Measurements from ENCODE around the gene PTK7. TPM values are rescaled to one million over a fixed set of nuclear protein-coding genes. Genes with fewer than 3 reads are reported as not detected.

The PTK7 gene
- total and polyA plus RNA-seq, 2 donors (not counting 3 experiments of a cell fraction or from before 2014, with no cell fraction given): 41.9 to 65.6 TPM

DNA sequence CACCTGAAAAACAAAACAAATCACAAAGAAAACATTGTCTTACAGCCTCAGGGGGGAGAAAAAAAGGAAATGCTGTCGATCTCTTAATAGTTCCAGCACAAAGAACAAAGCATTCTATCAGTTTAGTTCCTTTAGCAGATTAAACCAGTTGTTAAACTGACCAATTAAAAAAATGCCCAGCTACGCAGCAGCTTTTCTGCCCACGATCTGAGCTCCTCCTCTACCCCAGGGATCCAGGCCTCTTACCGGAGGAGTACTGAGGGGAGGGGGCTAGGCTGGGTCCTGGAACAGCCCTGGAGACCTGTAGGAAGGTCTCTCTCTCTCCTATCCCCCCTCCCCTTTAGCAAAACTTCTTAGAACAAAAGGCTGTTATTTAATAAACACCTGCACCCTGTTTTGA lies 13.4 kb downstream of the PTK7 start:
- Histone ChIP-seq H3K4me2 (ENCODE audit: insufficient read depth, low read length) (no peak overlapping the region), H3K79me2 (ENCODE audit: control insufficient read depth, insufficient read depth, low read length) (no peaks in the 10 kb centered on the region), H3K36me3 (ENCODE audit: control insufficient read depth in 2 of 2, extremely low read depth in 1 of 2, insufficient read depth in 2 of 2, low read length in 2 of 2) (no peaks in the 10 kb centered on the region), H3K4me3 (replicated peaks in 1 of 3; ENCODE audit: insufficient read depth in 1 of 3, low read depth in 1 of 3, low read length in 3 of 3) (no peak overlapping the region), H3K9me1 (replicated peaks; ENCODE audit: control insufficient read depth, extremely low read depth, insufficient read depth, low read length) (no peaks in the 10 kb centered on the region), H3K9ac (replicated peaks; ENCODE audit: extremely low read depth, insufficient read depth, low read length) (no peak overlapping the region), H4K20me1 (replicated peaks; ENCODE audit: control insufficient read depth, extremely low read depth, insufficient read depth, low read length) (no peaks in the 10 kb centered on the region), H3K27me3 (ENCODE audit: control insufficient read depth in 2 of 2, insufficient read depth in 2 of 2, low read length in 2 of 2) (peaks cover 0 to 2% of the 10 kb centered on the region in 2 experiments), H3K27ac (ENCODE audit: insufficient read depth, low read depth, low read length) (no peak overlapping the region), H2AFZ (ENCODE audit: low read depth, low read length) (no peak overlapping the region), H3K4me1 (ENCODE audit: control insufficient read depth, extremely low read depth, insufficient read depth, low read length) (peaks cover 7% of the 10 kb centered on the region), H3K9me3 (replicated peaks; ENCODE audit: control insufficient read depth, insufficient read depth, low read length) (no peaks in the 10 kb centered on the region)
- no peak for FAIRE-seq
- POLR2A ChIA-PET: no interaction called here
- intact Hi-C loops (cut with micrococcal nuclease) (no loop called here), dilution Hi-C loops (cut with MboI; ENCODE audit: extremely low pct_ligation_motif_present, low sequenced_read_pairs) (no loop called here)
- DNase-seq (ENCODE audit: low read depth, low spot score): no peak
- TF ChIP-seq JUN (IDR thresholded peaks at IDR 0.05; ENCODE audit: borderline replicate concordance, insufficient read depth, insufficient read length, low read depth) (no peak), EZH2 (IDR thresholded peaks at IDR 0.05; ENCODE audit: borderline replicate concordance, low read depth, low read length, severe bottlenecking) (no peak), POLR2A (IDR thresholded peaks at IDR 0.05; ENCODE audit: low read depth, low read length) (no peak), FOS (IDR thresholded peaks at IDR 0.05; ENCODE audit: borderline replicate concordance, insufficient read depth, low read length) (no peak), POLR2AphosphoS5 (IDR thresholded peaks at IDR 0.05; ENCODE audit: insufficient read depth, low read depth, low read length) (no peak), MYC (IDR thresholded peaks at IDR 0.05; ENCODE audit: low read depth, low read length) (no peak), GATA2 (IDR thresholded peaks at IDR 0.05; ENCODE audit: insufficient read depth, insufficient read length, low read depth, low read length) (no peak)
- TF ChIP-seq, protein P1, sequence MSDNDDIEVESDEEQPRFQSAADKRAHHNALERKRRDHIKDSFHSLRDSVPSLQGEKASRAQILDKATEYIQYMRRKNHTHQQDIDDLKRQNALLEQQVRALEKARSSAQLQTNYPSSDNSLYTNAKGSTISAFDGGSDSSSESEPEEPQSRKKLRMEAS (IDR thresholded peaks at IDR 0.05; ENCODE audit: insufficient read depth, insufficient read length): no peak
- TF ChIP-seq, protein P2, sequence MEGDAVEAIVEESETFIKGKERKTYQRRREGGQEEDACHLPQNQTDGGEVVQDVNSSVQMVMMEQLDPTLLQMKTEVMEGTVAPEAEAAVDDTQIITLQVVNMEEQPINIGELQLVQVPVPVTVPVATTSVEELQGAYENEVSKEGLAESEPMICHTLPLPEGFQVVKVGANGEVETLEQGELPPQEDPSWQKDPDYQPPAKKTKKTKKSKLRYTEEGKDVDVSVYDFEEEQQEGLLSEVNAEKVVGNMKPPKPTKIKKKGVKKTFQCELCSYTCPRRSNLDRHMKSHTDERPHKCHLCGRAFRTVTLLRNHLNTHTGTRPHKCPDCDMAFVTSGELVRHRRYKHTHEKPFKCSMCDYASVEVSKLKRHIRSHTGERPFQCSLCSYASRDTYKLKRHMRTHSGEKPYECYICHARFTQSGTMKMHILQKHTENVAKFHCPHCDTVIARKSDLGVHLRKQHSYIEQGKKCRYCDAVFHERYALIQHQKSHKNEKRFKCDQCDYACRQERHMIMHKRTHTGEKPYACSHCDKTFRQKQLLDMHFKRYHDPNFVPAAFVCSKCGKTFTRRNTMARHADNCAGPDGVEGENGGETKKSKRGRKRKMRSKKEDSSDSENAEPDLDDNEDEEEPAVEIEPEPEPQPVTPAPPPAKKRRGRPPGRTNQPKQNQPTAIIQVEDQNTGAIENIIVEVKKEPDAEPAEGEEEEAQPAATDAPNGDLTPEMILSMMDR (IDR thresholded peaks at IDR 0.05; ENCODE audit: extremely low read depth in 1 of 2, insufficient read depth in 1 of 2, low read depth in 1 of 2, low read length in 2 of 2): no peak
- no TSS peak for BruUV-seq (replicated peaks)
- CTCF ChIA-PET: interaction anchor here (1.4 to 2.1 kb wide), 2 partner anchors 54 to 82 kb away, joined by 3 to 6 read pairs; no protein-coding TSS in a partner anchor
